Endometrial microvascular endothelial cells (primary cell): ENCODE data around the gene LCE3D. TPM values are rescaled to one million over a fixed set of nuclear protein-coding genes. Genes with fewer than 3 reads are reported as not detected.
"Not testable (repeated sequence)": the region's sequence is repeated elsewhere in the genome, so short reads cannot be mapped to it uniquely, and the experiment has no call there.

Source experiments
- in situ Hi-C: cut with HindIII; loops from 2 replicates; pipeline ENCODE4 v1.10.0; 2017; ENCODE audit warnings: low sequenced_read_pairs, low pct_unique_long_range_greater_than_20kb; ENCODE audit errors: inconsistent ontology term
- total RNA-seq: library from RNA; depleted of rRNA; stranded (reverse); fragments of >200 nt; gene quantifications from one replicate; pipeline ENCODE4 v1.2.3, GENCODE V29; 2015; ENCODE audit errors: inconsistent ontology term

The LCE3D gene, protein sequence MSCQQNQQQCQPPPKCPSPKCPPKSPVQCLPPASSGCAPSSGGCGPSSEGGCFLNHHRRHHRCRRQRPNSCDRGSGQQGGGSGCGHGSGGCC
- not detected for total RNA-seq

DNA sequence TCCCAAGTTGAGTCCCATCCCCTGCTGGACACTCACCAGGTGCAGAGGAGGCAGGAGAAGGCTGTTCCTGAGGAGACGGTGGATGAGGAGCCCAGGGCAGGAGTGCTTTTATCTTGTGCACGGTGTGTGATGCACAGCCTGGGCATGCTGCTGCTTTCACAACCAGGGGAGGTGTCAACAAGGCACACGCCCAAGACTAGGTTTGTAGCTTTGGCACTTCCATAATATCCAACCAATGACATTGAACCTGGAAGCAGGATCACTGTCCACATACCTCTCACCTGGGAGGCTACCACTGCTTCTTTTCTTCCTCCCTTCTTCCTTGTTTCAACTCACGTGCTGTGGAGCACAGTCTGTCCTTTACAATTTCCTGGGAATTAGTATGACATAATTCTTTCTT, at the start of gene LCE3D:
Gene LCE3D (minus strand): TSS at position 84 of the 400 bp plus-strand sequence. CDS start 580 bp downstream, outside the sequence.
- in situ Hi-C loops, result no loop called here

DNA sequence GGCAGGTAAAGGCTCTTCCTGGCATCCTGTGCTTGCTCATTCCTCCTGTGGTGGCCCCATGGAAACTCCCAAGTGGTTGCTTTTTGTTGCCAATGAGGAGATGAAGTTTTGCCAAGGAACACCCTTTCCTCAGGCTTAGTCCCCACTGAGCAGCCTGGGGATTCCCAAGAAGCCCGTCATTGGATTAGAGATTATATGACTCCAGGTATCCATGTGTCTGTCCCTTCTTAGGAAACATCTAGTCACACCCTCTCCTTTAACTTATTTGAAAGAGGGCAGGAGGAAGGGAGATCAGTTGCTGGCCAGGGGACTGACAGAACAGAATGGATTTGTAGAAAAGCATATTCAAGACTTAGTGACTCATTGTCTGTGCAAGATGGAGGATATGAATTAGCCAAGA, 46.4 kb upstream of the LCE3D start:
- in situ Hi-C loops, result no loop called here

DNA sequence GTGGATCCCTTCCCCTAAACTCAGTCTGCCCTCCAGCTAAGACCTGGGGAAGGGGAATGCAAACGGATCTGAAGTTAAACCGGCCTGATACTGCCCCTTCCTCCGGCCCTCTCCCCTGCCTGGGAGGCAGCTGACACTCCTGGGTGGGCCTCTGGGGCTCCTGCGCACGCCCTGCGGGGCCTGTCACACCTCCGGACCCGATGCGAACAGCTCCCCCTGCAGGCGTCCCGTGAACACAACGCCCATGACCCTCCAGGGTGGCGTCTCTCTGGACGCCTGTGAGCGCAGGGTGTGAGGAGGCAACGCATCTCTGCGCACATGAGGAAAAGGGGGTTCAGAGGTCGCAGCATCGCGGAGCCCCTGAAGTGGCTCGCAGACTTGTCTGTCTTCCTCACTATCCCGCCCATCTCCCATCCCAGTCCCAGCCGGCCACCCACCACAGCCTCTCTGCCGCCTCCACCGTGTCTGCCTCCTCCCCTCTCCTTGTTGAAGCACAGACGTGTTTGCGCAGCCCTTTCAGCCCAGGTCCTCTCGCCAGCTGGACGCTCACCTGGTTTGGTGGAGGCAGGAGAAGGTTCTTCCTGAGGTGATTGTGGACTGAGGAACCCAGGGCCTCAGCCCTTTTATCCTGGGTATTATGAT, 43.0 kb upstream of the LCE3D start:
- in situ Hi-C loops, result no loop called here

DNA sequence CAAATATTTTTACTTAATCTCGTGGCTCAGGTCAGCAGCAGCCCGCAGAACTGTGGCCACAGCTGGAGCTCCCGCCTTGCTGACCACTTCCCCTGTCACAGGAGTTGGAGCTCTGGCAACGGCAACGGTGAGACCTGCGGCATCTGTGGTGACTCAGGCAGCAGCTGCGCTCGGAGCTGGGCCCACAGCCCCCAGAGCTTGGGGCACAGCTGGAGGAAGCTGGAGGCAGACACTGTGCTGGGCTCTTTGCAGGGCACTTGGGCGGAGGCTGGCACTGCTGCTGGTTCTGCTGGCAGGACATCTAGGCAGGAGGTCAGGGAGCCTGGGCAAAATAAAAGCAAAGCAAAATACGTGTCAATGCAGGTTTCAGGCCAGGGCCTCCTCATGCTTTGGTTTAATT, 42.5 kb upstream of the LCE3D start, which contains the start of gene LCE3A:
Gene LCE3A (minus strand): TSS at position 301 of the 400 bp plus-strand sequence. CDS start 0 bp downstream, at position 301.
- in situ Hi-C loops, result no loop called here

DNA sequence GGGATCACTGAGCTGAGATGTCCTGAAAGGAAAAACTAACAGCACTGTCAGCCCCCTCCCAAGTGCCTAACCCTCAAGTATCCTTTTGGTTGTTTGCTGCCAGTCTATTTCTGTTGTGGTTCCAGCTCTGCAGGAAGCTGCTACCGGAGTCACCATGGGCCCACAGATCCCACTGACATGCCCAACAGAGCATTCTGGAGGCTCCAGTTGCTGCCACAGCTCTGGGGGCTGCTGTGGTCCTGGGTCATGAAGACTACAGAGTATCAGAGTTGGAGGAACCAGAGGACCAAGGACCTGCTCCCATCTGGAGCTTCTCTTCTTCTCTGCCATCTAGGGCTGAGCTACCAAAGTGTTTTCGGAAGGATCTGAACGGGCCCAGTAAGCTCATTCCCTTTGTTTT, 41.7 kb upstream of the LCE3D start:
- in situ Hi-C loops, result no loop called here

DNA sequence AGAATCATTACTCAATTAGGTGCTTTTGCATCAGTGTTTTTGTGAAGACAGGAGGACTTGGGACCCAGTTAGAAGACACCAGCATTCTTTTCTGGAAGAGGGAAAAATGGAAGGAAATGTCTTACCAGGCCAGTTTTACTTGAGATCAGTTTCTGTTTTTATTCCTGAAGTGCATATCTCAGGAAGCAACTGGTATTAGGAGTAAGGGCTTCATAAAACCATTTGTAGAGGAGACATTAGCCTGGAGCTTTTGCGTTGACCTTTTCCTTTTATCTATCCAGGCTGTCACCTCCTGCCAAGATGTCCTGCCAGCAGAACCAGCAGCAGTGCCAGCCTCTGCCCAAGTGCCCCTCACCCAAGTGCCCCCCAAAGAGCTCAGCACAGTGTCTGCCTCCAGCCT, 33.2 kb upstream of the LCE3D start, which contains the start of gene LCE3B:
Gene LCE3B (plus strand): TSS at position 301 of the 400 bp plus-strand sequence. CDS start 0 bp downstream, at position 301.
- in situ Hi-C loops, result no loop called here

DNA sequence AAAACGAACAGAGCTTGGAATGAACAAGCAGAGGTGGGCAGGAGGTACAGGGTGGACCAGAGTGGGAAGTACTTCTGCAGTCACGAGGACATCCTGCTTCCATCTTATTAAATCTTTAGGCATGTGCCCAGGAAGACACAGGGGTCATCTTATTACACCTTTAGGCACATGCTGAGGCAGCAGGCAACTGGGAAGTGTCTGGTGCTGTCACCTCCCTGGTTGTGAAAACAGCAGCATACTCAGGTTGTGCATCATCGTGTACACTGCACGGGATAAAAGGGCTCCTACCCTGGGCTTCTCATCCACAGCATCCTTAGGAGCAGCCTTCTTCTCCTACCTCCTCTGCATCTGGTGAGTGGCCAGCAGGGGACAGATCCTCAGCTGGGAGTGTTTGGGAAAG, 19.6 kb upstream of the LCE3D start, which contains the start of gene LCE3C:
Gene LCE3C (plus strand): TSS at position 301 of the 400 bp plus-strand sequence. CDS start 498 bp downstream, outside the sequence.
- in situ Hi-C loops, result no loop called here

DNA sequence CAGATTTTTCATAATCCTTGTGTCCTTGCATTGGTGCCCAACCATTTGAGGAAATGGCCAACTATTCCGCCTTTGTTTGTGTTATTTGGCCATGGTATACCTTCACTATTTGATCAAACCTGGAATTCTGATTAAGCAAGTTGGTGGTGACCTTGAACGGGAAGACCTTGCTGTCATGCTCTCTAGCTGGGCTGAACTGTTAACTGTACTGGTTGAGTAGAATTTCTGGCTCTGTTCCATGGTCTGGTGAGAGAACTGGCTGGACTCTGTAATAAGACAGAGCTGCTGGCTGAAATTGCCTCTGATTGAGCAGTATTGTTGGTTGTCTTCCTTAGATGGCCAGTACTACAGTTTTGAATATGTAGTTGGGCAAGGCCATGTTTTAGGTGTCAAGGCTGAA, 16.7 kb upstream of the LCE3D start:
- in situ Hi-C loops, result no loop called here

DNA sequence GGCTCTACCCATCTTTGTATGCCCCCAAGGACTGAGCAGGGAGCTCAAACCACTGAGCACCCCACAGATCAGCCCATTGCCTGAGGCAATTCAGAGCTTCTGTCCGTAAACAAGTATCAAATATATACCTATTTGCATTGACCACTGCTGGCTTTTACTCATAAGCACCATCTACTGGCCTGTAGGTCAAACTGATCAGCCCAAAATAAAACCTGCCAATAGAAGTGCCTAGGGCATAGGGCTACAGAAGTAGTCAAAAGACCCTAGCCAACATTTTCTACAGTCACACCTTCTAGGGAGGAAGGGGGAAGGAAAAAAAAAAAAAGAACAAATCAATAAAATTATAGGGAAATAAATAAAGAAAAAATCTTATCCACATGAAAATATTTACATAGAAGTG, 5.3 kb upstream of the LCE3D start:
- in situ Hi-C loops, result no loop called here

DNA sequence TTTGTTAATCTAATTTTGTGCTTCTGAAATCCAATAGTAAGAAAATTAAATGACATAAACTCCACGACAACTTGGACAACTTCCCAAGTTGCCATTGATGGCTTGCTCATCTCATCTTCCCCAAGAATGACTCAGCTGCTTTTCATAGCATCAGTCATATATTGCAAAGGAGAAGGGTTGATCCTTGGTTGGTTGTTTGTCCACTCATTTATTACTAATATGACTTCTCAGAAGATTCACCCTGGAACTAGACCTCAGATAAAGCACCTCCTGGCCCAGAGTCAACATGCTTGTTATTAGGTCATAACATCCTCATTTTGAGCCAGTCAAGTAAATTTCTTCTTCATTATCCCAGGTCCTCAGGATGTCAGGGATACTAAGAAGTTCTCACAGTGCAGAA, 2.3 kb upstream of the LCE3D start:
- in situ Hi-C loops, result no loop called here

DNA sequence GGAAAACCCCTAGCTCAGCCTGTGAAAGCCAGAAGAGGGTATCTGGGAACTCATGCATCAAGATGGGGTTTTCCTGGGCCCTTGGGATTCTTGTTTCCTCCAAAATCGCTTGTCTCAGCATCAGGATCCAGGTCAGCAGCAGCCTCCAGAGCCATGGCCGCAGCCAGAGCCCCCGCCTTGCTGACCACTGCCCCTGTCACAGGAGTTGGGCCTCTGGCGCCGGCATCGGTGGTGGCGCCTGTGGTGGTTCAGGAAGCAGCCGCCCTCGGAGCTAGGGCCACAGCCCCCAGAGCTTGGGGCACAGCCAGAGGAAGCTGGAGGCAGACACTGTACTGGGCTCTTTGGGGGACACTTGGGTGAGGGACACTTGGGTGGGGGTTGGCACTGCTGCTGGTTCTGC, 790 bp downstream of the LCE3D start:
- in situ Hi-C loops, result not testable (repeated sequence)

DNA sequence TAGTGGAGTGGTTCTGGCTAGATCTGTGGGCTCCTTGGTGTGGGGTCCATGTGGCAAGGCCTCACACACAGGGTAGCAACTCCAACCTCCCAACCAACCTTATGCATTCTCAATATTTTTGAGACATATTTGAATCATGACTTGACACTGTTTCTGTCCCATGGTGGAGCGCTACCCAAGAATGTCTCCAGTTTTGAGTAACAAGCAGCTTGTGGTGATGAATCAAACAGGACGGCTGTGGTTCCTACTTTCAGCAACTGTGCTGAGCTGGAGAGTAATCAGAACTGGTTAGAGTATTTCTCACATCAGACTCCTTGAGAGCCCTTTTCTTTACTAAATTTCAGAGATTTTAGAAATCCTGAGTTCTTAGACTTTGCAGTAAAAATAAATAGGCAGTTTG, 3.1 kb downstream of the LCE3D start:
- in situ Hi-C loops, result no loop called here

DNA sequence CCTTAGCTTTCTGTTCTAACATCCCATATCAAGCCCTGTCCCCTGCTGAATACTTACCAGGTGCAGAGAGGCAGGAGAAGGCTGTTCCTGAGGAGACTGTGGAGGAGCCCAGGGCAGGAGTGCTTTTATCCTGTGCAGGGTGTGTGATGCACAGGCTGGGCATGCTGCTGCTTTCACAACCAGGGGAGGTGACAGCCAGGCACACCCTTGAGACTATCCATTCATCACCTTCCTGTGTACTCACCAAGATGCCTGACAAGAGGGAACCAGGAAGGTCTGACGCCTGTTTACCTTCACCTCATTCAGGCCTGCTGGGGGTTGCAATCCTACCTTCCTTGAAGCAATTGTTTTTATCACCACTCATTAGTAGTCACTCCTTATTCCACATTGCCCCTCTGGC, 13.6 kb downstream of the LCE3D start, which contains the start of gene LCE3E:
Gene LCE3E (minus strand): TSS at position 100 of the 400 bp plus-strand sequence. CDS start 572 bp downstream, outside the sequence.
- in situ Hi-C loops, result no loop called here

DNA sequence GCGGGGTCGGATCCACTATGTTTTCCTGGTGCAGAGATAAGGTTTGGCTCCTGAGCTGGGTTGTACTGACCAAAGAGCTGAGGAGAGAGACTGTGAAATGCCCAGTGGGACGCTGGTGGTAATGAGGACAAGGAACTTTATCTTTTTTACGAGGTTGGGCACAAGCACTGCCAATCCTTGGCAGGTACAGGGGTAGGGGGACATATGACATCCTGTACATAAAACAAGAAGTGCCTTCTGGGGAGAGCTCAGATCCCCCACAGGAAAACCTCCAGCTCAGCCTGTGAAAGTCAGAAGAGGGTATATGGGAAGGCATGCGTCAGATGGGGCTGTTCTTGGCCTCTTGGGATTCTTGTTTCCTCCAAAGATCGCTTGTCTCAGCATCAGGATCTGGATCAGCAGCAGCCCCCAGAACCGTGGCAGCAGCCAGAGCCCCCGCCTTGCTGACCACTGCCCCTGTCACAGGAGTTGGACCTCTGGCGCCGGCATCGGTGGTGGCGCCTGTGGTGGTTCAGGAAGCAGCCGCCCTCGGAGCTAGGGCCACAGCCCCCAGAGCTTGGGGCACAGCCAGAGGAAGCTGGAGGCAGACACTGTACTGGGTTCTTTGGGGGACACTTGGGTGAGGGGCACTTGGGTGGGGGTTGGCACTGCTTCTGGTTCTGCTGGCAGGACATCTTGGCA, 14.6 kb downstream of the LCE3D start:
- in situ Hi-C loops, result no loop called here

DNA sequence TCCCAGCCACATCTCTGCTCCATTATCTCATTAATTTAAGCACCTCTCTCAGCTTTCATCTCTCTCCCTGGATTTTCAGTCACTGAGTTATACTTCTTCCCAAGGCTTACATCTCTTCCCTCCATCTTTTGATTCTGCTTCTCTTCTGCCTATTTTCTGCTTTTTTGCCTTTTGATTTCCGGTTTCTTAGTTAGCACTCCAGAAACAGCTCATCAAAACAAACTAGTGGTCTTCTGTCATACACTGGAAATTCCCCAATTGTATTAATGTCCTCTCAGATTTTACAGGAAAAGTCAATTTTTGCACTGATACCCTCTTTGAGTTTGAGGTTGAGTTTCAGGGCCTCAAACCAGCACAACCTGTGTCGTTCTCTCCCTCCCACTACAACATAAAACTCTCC, 15.2 kb downstream of the LCE3D start:
- in situ Hi-C loops, result no loop called here

DNA sequence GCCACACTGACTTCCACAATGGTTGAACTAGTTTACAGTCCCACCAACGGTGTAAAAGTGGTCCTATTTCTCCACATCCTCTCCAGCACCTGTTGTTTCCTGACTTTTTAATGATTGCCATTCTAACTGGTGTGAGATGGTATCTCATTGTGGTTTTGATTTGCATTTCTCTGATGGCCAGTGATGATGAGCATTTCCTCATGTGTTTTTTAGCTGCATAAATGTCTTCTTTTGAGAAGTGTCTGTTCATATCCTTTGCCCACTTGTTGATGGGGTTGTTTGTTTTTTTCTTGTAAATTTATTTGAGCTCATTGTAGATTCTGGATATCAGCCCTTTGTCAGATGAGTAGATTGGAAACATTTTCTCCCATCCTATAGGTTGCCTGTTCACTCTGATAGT, 32.0 kb downstream of the LCE3D start:
- in situ Hi-C loops, result not testable (repeated sequence)

DNA sequence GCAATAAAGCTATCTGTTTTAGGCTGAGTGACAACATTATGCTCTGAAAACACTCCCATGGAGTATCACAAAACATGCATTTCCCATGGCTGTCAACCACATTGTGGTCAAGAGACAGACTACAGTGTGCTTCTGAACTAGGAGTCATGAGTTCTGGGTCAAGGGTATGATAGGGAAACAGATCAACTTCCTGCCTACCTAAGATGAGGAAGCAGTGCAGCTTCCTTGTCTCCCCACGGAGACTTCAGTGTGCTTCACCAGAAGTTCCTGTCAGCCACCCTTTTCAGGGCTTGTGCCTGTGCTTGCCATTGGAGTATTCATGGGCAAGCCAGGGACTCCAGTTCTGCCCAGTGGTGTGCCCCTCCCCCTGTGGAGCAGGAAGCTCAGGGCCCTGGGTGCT, 33.6 kb downstream of the LCE3D start:
- in situ Hi-C loops, result no loop called here

DNA sequence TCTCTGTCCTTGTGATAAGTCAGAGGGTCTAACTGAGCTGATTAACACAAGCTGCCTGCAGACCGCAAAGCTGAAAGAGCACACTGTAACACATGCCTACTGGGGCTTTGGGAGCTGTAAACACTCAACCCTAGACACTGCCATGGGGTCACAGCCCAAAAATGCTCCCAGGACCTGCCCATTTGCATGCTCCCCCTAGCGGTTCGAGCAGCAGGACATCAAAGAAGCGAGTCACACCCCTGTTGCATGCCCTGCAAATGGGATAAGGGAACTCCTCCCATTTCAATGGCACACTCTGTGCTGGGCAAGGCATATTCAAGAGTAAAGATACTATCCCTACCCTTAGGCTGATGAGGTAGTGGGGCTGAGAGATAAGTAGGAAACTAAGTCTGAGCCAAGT, 36.5 kb downstream of the LCE3D start:
- in situ Hi-C loops, result no loop called here

DNA sequence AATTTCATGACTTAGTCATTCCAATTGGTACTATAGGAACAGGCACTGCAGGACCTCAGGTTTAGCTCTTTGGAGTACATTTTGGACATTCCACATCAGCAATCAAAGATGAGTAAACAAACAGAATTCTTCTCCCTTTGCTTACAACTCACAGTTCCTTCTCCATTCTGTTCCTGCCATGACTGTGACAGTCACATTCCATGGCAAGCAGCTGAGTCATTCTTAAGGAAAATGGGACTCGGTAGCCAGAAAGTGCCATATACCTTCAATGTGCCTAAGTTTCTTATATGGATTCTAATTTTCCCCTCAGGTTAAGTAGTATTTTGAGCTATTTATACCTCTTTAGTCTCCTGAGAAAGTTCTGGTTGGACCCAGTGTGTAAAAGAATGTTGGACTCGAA, 40.4 kb downstream of the LCE3D start:
- in situ Hi-C loops, result no loop called here

DNA sequence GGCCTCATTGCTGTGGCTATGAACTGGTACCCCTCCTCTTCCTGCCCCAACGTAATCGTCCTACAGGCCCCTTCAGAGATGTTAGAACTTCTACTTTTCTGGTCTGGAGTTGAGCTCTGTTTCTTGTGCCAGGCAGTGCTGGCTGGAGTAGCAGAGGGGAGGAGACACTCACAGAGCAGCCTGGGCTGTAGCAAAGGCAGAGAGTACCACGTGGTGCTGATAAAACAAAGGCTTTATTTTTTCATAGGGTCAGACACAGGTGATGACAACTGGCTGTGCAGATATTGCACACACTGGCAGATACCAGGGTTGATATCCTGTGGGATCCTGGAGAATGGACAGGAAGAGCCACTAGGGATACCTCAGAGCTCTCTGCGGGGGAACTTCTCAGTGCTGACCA, 42.8 kb downstream of the LCE3D start:
- in situ Hi-C loops, result no loop called here
